GM13976 (cell line): ENCODE data around the gene CFAP299.

Experiments
- DNase-seq: peaks from one replicate; pipeline ENCODE4 v3.0.0; 2012; ENCODE audit warnings: low spot score
- in situ Hi-C: fragments of 300-500 bp; cut with MboI; formaldehyde crosslinking; loops from one replicate; pipeline ENCODE4 v1.12.0; 2022; ENCODE audit warnings: low sequenced_read_pairs, mixed read lengths, inconsistent platforms; ENCODE audit not compliant: unreplicated experiment
- TF ChIP-seq, protein P1 (sequence below): IDR thresholded peaks from 2 replicates; pipeline ENCODE4 v1.5.1; 2012; ENCODE audit warnings: borderline replicate concordance, mild to moderate bottlenecking; ENCODE audit not compliant: insufficient read depth; ENCODE audit errors: extremely low read depth, missing control alignments, control extremely low read depth

CFAP299 gene

DNA sequence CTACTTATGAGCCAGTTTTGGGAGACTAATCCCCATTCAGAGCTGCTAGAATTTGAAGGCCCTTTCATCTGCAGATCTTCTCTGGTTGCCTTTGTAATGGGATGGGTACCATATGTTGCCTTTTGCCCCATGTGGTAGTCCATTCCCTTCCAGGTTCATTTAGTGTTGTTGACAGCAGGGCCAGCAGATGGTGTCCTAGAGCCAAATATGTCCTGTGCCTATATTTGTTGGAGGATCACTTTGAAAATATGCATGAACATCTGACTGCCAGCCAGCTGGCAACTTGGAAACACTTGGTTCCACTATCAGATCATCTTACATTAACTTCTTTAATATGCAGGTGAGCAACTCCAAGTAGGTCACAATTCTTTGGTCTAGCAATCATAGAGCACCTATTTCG, 30.4 kb downstream of the CFAP299 start:
- DNase-seq = peak; percentile 41
- TF ChIP-seq, protein P1, sequence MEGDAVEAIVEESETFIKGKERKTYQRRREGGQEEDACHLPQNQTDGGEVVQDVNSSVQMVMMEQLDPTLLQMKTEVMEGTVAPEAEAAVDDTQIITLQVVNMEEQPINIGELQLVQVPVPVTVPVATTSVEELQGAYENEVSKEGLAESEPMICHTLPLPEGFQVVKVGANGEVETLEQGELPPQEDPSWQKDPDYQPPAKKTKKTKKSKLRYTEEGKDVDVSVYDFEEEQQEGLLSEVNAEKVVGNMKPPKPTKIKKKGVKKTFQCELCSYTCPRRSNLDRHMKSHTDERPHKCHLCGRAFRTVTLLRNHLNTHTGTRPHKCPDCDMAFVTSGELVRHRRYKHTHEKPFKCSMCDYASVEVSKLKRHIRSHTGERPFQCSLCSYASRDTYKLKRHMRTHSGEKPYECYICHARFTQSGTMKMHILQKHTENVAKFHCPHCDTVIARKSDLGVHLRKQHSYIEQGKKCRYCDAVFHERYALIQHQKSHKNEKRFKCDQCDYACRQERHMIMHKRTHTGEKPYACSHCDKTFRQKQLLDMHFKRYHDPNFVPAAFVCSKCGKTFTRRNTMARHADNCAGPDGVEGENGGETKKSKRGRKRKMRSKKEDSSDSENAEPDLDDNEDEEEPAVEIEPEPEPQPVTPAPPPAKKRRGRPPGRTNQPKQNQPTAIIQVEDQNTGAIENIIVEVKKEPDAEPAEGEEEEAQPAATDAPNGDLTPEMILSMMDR = peak; percentile 47
- in situ Hi-C loops = loop anchor here (5.0 to 25.0 kb wide), 2 partner anchors 671 to 971 kb away; no protein-coding TSS in a partner anchor

DNA sequence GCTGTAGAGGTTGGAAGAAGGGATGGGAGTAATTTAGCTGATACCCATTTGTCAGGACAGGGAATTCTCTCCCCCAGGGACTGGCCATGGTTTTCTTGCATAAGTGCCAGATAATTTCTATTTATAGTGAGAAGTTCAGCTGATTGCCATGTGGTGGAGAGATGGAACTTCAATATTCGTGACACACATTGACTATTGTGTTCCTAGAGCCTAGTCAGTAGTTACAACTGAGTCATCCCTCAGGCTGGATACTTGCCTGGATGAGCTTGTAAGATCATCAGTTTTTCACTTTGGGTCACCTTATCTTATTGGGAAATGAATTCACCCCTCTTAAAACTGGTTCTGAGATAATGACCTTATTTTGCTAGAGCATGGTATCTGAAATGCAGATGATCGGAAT, 32.2 kb downstream of the CFAP299 start:
- TF ChIP-seq, protein P1 = no peak
- in situ Hi-C loops = loop anchor here (5.0 to 25.0 kb wide), 2 partner anchors 670 to 970 kb away; no protein-coding TSS in a partner anchor

DNA sequence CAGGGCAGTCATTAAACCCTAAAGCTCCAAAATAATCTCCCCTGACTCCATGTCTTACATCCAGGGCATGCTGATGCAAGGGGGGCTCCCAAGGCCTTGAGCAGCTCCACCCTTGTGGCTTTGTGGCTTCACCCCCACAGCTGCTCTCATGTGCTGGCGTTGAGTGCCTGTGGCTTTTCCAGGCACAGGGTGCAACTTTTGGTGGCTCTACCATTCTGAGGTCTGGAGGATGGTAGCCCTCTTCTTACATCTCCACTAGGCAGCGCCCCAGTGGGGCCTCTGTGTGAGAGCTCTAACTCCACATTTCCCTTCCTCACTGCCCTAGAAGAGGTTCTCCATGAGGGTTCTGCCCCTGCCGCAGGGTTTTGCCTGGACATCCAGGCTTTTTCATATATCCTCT, 35.1 kb downstream of the CFAP299 start:
- in situ Hi-C loops = loop anchor here (25.0 kb wide), 1 partner anchor 967 kb away; no protein-coding TSS in a partner anchor
- TF ChIP-seq, protein P1 = no peak
- DNase-seq = no peak

More for the DNA sequence above, 32.2 kb downstream of the CFAP299 start:
- DNase-seq = no peak

DNA sequence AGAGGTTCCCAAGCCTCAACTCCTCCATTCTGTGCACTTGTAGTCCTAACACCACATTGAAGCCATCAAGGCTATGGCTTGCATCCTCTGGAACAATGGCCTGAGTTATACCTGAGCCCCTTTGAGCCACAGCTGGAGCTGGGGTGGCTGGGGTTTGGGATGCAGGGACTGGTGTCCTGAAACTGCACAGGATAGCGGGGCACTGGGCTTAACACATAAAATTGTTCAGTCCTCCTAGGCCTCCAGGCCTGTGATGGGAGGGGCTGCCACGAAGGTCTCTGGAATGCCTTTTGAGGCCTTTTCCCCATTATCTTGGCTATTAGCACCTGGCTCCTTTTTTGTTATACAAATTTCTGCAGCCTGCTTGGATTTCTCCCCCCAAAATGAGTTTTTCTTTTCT, 35.5 kb downstream of the CFAP299 start:
- TF ChIP-seq, protein P1 = no peak
- in situ Hi-C loops = loop anchor here (25.0 kb wide), 1 partner anchor 966 kb away; no protein-coding TSS in a partner anchor
- no peak for DNase-seq

DNA sequence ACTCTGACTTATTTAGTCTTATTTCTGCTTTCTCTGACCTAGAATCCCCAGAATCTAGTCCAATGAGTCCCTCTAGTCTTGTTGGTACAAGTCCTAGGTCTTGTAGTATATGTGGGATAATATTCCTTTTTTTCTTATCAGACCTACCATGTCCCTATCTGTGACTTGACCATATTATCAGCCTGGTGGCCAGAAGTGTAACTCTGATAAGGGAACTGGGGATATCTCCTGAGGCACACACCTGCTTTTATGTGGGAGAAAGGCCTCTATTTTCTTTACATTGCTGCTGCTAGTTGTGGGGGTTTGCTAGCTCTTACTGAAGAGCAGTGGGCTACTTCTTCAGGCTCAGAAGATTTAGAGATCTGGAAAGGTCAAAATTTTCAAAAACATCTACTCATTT, 38.6 kb downstream of the CFAP299 start:
- TF ChIP-seq, protein P1 = no peak
- DNase-seq = no peak
- in situ Hi-C loops = loop anchor here (25.0 kb wide), 1 partner anchor 963 kb away; no protein-coding TSS in a partner anchor

DNA sequence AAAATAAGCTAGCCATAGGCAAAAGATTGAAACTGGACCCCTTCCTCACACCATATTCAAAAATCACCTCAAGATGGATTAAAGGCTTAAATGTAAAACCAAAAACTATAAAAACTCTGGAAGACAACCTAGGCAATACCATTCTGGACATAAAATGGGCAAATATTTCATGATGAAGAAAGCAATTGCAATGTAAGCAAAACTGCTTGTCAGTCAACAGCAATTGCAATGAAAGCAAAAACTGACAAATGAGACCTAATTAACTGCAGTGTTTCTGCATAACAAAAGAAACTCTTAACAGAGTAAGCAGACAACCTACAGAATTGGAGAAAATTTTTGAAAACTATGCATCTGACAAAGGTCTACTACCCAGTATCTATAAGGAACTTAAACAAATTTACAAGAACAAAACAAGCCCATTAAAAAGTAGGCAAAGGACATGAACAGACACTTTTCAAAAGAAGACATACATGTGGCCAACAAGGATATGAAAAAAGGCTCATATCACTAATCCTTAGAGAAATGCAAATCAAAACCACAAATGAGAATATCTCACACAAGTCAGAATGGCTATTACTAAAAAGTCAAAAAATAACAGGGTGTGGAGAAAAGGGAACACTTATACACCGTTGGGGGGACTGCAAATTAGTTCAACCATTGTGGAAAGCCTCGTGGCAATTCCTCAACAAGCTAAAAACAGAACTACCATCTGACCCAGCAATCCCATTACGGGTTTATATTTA, 46.7 kb downstream of the CFAP299 start:
- no peak for DNase-seq
- in situ Hi-C loops = no loop called here
- TF ChIP-seq, protein P1 = no peak
